Measurements from ENCODE around the gene NRBF2. TPM values are rescaled to one million over a fixed set of nuclear protein-coding genes. Genes with fewer than 3 reads are reported as not detected.
"Not testable (repeated sequence)": the region's sequence is repeated elsewhere in the genome, so short reads cannot be mapped to it uniquely, and the experiment has no call there.

Gene NRBF2
- total RNA-seq, 1 donor from 2014 or later = 40.0 TPM

GRCh38 chr10:63094881-63095280 is 38.2 kb upstream of the NRBF2 start:
- H3K27me3 ChIP-seq (ENCODE audit: control insufficient read depth, insufficient read depth, low read length) = no peaks in the 10 kb centered on the region
- no peak for FAIRE-seq
- TF ChIP-seq, protein P1, sequence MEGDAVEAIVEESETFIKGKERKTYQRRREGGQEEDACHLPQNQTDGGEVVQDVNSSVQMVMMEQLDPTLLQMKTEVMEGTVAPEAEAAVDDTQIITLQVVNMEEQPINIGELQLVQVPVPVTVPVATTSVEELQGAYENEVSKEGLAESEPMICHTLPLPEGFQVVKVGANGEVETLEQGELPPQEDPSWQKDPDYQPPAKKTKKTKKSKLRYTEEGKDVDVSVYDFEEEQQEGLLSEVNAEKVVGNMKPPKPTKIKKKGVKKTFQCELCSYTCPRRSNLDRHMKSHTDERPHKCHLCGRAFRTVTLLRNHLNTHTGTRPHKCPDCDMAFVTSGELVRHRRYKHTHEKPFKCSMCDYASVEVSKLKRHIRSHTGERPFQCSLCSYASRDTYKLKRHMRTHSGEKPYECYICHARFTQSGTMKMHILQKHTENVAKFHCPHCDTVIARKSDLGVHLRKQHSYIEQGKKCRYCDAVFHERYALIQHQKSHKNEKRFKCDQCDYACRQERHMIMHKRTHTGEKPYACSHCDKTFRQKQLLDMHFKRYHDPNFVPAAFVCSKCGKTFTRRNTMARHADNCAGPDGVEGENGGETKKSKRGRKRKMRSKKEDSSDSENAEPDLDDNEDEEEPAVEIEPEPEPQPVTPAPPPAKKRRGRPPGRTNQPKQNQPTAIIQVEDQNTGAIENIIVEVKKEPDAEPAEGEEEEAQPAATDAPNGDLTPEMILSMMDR (IDR thresholded peaks at IDR 0.05; ENCODE audit: insufficient read depth, low read length, severe bottlenecking) = no peak
- no peak for DNase-seq (ENCODE audit: low read depth)
- H3K36me3 ChIP-seq (ENCODE audit: control insufficient read depth, insufficient read depth, low read length) = no peaks in the 10 kb centered on the region
- H3K4me3 ChIP-seq (ENCODE audit: low read depth, low read length) = no peak overlapping the region

GRCh38 chr10:63099734-63100133 is 33.4 kb upstream of the NRBF2 start:
- TF ChIP-seq, protein P1 (IDR thresholded peaks at IDR 0.05; ENCODE audit: insufficient read depth, low read length, severe bottlenecking) = no peak
- H3K36me3 ChIP-seq (ENCODE audit: control insufficient read depth, insufficient read depth, low read length) = no peaks in the 10 kb centered on the region
- FAIRE-seq = no peak
- no peak overlapping the region for H3K4me3 ChIP-seq (ENCODE audit: low read depth, low read length)
- DNase-seq (ENCODE audit: low read depth) = peak; percentile 56
- no peaks in the 10 kb centered on the region for H3K27me3 ChIP-seq (ENCODE audit: control insufficient read depth, insufficient read depth, low read length)

GRCh38 chr10:63101091-63101490 is 32.0 kb upstream of the NRBF2 start:
- not testable (repeated sequence) for H3K36me3 ChIP-seq (ENCODE audit: control insufficient read depth, insufficient read depth, low read length); FAIRE-seq; H3K4me3 ChIP-seq (ENCODE audit: low read depth, low read length); H3K27me3 ChIP-seq (ENCODE audit: control insufficient read depth, insufficient read depth, low read length)
- peak; percentile 31 for DNase-seq (ENCODE audit: low read depth)

DNA sequence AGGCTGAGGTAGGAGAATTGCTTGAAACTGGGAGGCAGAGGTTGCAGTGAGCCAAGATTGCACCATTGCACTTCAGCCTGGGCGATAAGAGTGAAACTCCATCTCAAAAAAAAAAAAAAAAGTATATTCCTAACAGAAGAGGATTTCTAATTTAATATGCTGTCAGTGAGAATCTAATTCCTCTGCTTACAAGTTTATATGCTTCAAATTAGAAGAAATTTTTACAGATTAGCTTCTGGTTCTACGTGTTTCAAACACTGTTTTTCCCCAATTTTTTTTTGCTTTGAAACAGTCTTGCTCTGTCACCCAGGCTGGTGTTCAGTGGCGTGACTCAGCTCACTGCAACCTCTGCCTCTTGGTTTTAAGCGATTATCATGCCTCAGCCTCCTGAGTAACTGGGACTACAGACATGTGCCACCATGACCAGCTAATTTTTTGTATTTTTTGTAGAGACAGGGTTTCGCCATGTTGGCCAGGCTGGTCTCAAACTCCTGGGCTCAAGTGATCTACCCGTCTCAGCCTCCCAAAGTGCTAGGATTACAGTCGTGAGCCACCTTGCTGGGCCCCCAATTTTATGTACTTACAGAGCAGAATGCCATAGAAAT is 30.7 kb upstream of the NRBF2 start:
- not testable (repeated sequence) for FAIRE-seq; H3K27me3 ChIP-seq (ENCODE audit: control insufficient read depth, insufficient read depth, low read length); H3K4me3 ChIP-seq (ENCODE audit: low read depth, low read length); H3K36me3 ChIP-seq (ENCODE audit: control insufficient read depth, insufficient read depth, low read length)
- DNase-seq (ENCODE audit: low read depth) = peak; percentile 21

DNA sequence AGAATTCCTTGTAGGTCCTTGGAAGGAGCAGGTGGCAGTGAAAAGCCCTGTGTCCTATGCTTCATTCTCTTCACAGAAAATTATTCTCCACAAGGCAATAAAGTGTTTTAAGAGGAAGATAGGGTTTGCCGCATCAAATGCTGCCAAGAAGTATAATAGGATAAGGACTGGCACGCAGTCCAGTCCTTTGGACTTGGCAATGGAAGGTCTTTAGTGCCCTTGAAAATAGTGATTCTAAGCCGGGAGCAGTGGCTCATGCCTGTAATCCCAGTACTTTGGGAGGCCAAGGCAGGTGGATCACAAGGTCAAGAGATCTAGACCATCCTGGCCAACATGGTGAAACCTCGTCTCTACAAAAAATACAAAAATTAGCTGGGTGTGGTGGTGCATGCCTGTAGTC is 29.9 kb upstream of the NRBF2 start:
- H3K36me3 ChIP-seq (ENCODE audit: control insufficient read depth, insufficient read depth, low read length); FAIRE-seq; DNase-seq (ENCODE audit: low read depth); H3K4me3 ChIP-seq (ENCODE audit: low read depth, low read length); H3K27me3 ChIP-seq (ENCODE audit: control insufficient read depth, insufficient read depth, low read length): not testable (repeated sequence)

DNA sequence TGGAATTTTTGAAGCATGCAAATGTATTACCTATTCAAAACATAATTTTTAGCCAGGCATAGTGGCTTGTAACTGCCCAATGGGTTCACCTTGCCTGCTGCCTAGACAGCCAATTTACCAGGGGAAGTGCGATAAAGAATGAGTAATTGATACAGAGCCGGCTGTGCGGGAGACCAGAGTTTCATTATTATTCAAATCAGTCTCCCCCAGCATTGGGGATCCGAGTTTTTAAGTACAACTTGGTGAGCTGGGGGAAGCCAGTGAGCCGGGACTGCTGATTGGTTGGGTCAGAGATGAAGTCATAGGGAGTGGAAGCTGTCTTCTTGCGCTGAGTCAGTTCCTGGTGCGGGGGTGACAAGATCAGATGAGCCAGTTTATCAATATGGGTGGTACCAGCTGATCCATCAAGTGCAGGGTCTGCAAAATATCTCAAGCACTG is 29.1 kb upstream of the NRBF2 start:
- Histone ChIP-seq H3K36me3 (ENCODE audit: control insufficient read depth, insufficient read depth, low read length) (no peaks in the 10 kb centered on the region), H3K27me3 (ENCODE audit: control insufficient read depth, insufficient read depth, low read length) (no peaks in the 10 kb centered on the region), H3K4me3 (ENCODE audit: low read depth, low read length) (no peak overlapping the region)
- FAIRE-seq = no peak
- peak; percentile 10 for DNase-seq (ENCODE audit: low read depth)
- TF ChIP-seq, protein P1 (IDR thresholded peaks at IDR 0.05; ENCODE audit: insufficient read depth, low read length, severe bottlenecking) = no peak

DNA sequence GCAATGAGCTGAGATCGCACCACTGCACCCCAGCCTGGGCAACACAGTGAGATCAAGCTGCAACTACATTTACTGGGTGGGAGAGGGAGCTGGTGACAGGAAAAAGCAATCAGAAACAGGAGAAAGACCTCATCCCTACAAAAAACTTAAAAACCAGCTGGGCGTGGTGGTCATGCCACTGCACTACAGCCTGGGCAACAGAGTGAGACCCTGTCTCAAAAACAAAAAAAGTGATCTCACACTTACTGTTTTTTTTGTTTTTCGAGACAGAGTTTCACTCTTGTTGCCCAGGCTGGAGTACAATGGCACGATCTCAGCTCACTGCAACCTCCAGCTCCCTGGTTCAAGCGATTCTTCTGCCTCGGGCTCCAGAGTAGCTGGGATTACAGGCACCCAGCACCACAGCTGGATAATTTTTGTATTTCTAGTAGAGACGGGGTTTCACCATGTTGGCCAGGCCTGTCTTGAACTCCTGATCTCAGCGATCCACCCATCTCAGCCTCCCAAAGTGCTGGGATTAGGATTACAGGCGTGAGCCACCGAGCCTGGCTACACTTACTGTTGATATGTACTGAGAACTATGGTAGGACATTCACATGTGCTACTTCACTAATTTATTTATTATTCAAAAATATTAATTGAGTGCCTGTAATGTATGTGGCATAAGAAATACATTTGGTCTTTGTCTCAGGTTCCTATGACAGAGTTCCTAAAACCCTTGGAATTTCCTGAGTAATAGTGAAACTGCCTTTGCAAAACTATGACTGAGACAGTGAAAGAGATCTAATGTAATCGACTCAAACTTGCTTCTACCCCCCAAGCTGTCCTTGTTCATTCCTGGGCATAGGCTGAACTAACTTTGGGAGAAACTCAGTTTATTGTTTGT is 27.7 kb upstream of the NRBF2 start:
- H3K27me3 ChIP-seq (ENCODE audit: control insufficient read depth, insufficient read depth, low read length) = no peaks in the 10 kb centered on the region
- TF ChIP-seq, protein P1 (IDR thresholded peaks at IDR 0.05; ENCODE audit: insufficient read depth, low read length, severe bottlenecking) = no peak
- no peak overlapping the region for H3K4me3 ChIP-seq (ENCODE audit: low read depth, low read length)
- DNase-seq (ENCODE audit: low read depth) = peak; percentile 76
- H3K36me3 ChIP-seq (ENCODE audit: control insufficient read depth, insufficient read depth, low read length) = no peaks in the 10 kb centered on the region
- no peak for FAIRE-seq

Data from bronchial epithelial cell (primary cell).